Activated naive CD4-positive, alpha-beta T cell treated with Interleukin-2 at 50 U/mL for 16 hours (primary cell): ENCODE data around the gene HORMAD2.

ENCODE experiments used
- DNase-seq: peaks from one replicate; pipeline ENCODE4 v3.0.0-alpha.2; 2020

Gene HORMAD2

GRCh38 chr22:30175690-30176288 lies 95.5 kb downstream of the HORMAD2 start:
- no peak for DNase-seq

- no peak for DNase-seq
These were observed 96.2 kb downstream of the HORMAD2 start for GRCh38 chr22:30176431-30176830.

GRCh38 chr22:30178181-30179126 lies 98.2 kb downstream of the HORMAD2 start:
- peak; percentile 51 for DNase-seq

GRCh38 chr22:30180616-30181015 lies 100.4 kb downstream of the HORMAD2 start:
- DNase-seq: no peak

GRCh38 chr22:30181459-30182349 lies 101.4 kb downstream of the HORMAD2 start:
- DNase-seq: no peak

GRCh38 chr22:30182350-30182745 lies 102.1 kb downstream of the HORMAD2 start:
- DNase-seq: no peak

- no peak for DNase-seq
These were observed 102.6 kb downstream of the HORMAD2 start for GRCh38 chr22:30182815-30183214.

- DNase-seq: no peak
These were observed 103.0 kb downstream of the HORMAD2 start for GRCh38 chr22:30183271-30183670.

- DNase-seq: no peak
These were observed 103.6 kb downstream of the HORMAD2 start for GRCh38 chr22:30183861-30184278.

GRCh38 chr22:30185129-30185528 lies 104.9 kb downstream of the HORMAD2 start:
- peak; percentile 46 for DNase-seq

- DNase-seq: no peak
These were observed 105.3 kb downstream of the HORMAD2 start for GRCh38 chr22:30185549-30185948.

- DNase-seq: no peak
These were observed 105.8 kb downstream of the HORMAD2 start for GRCh38 chr22:30186041-30186440.

GRCh38 chr22:30186510-30186909 lies 106.2 kb downstream of the HORMAD2 start:
- DNase-seq: no peak

- no peak for DNase-seq
These were observed 106.8 kb downstream of the HORMAD2 start for GRCh38 chr22:30187094-30187493.

GRCh38 chr22:30187529-30188407 lies 107.5 kb downstream of the HORMAD2 start:
- no peak for DNase-seq

GRCh38 chr22:30188911-30189310 lies 108.6 kb downstream of the HORMAD2 start:
- no peak for DNase-seq

- DNase-seq: no peak
These were observed 110.3 kb downstream of the HORMAD2 start for GRCh38 chr22:30190574-30190973.

GRCh38 chr22:30191040-30191701 lies 110.9 kb downstream of the HORMAD2 start:
- DNase-seq: no peak

- DNase-seq: no peak
These were observed 112.2 kb downstream of the HORMAD2 start for GRCh38 chr22:30192427-30192826.

GRCh38 chr22:30193031-30193775 lies 112.9 kb downstream of the HORMAD2 start:
- DNase-seq: no peak
